Measurements from ENCODE around the gene RTEL1. TPM values are rescaled to one million over a fixed set of nuclear protein-coding genes. Genes with fewer than 3 reads are reported as not detected.

Gene RTEL1
- total RNA-seq, 1 experiment from 2014 or later: 39.2 TPM

DNA sequence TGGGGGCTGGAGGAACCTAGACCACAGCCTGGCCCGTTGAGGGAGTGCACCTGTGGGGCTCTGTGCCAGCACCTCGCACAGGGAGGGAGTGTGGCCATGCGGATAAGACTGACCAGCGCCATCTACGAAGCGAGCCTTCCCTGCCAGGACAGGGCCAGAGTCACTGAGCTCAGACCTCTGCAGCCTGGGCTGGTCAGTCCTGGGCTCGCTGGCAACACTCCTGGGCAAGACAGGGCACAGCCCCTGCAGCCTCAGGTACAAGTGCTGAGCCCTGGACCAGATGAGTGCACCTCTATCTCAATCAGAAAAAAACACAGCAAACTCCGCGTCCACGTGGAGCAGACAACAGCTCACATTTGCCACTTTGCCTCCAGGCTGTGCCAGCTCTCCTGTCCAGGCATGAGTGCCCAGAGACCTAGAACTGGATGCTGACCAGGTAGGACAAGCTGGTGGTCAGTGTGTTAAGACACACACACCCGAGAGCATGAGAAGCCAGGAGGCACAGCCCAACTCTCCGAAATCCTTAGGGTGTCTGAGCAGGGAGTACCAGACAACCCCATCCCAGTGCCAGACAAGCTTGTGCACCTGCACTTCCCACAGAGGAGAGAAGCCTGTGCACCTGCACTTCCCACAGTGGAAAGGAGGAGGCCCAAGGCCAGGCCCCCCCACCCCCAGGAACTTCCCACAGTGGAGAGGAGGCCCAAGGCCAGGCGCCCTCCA is 44.8 kb downstream of the RTEL1 start:
- Mint-ChIP-seq H3K4me1 (ENCODE audit: insufficient read depth, unreplicated experiment) (peaks cover 12% of the 10 kb centered on the region), H3K4me3 (ENCODE audit: unreplicated experiment) (no peak overlapping the region), H3K36me3 (ENCODE audit: insufficient read depth, unreplicated experiment) (peaks cover 43% of the 10 kb centered on the region), H3K27me3 (ENCODE audit: insufficient read depth, unreplicated experiment) (no peaks in the 10 kb centered on the region), H3K9me3 (ENCODE audit: unreplicated experiment) (no peaks in the 10 kb centered on the region), H3K27ac (ENCODE audit: low read depth, unreplicated experiment) (peak overlapping the region; percentile 23)
- CTCF ChIA-PET: interaction anchor here (0.6 to 1.1 kb wide), 3 partner anchors 19 to 519 kb away, joined by 3 read pairs; no protein-coding TSS in a partner anchor
- POLR2A ChIA-PET: interaction anchor here (0.5 to 2.0 kb wide), 6 partner anchors 19 to 162 kb away, joined by 3 to 13 read pairs (median 4); partner anchors contain the start of genes RTEL1 and TPD52L2
- DNase-seq (ENCODE audit: unreplicated experiment): no peak
- intact Hi-C loops (cut with micrococcal nuclease): no loop called here
- no TSS peak for BruUV-seq (replicated peaks)
- no peak for TF ChIP-seq CTCF (IDR thresholded peaks at IDR 0.05; ENCODE audit: unreplicated experiment)

GRCh38 chr20:63703471-63703975 is 45.4 kb downstream of the RTEL1 start:
- Mint-ChIP-seq H3K9me3 (ENCODE audit: unreplicated experiment) (no peaks in the 10 kb centered on the region), H3K4me3 (ENCODE audit: unreplicated experiment) (no peak overlapping the region), H3K27ac (ENCODE audit: low read depth, unreplicated experiment) (no peak overlapping the region), H3K27me3 (ENCODE audit: insufficient read depth, unreplicated experiment) (no peaks in the 10 kb centered on the region), H3K4me1 (ENCODE audit: insufficient read depth, unreplicated experiment) (peaks cover 13% of the 10 kb centered on the region), H3K36me3 (ENCODE audit: insufficient read depth, unreplicated experiment) (peaks cover 44% of the 10 kb centered on the region)
- BruUV-seq (replicated peaks): no TSS peak
- DNase-seq (ENCODE audit: unreplicated experiment): no peak
- intact Hi-C loops (cut with micrococcal nuclease): no loop called here
- no peak for TF ChIP-seq CTCF (IDR thresholded peaks at IDR 0.05; ENCODE audit: unreplicated experiment)
- ChIA-PET CTCF (interaction anchor here (0.6 to 1.1 kb wide), 2 partner anchors 19 to 251 kb away, joined by 3 read pairs; no protein-coding TSS in a partner anchor), POLR2A (interaction anchor here (0.6 to 1.0 kb wide), 3 partner anchors 24 to 162 kb away, joined by 3 to 5 read pairs (median 3); partner anchors contain the start of genes RTEL1 and TPD52L2)

- H3K27me3 Mint-ChIP-seq (ENCODE audit: insufficient read depth, unreplicated experiment): no peaks in the 10 kb centered on the region
- POLR2A ChIA-PET: interaction anchor here (0.8 to 1.2 kb wide), 2 partner anchors 160 to 161 kb away, joined by 3 read pairs; partner anchors contain the start of gene TPD52L2
- BruUV-seq (replicated peaks): no TSS peak
- intact Hi-C loops (cut with micrococcal nuclease): no loop called here
- CTCF ChIA-PET: no interaction called here
- H3K27ac Mint-ChIP-seq (ENCODE audit: low read depth, unreplicated experiment): no peak overlapping the region
- H3K9me3 Mint-ChIP-seq (ENCODE audit: unreplicated experiment): no peaks in the 10 kb centered on the region
- TF ChIP-seq CTCF (IDR thresholded peaks at IDR 0.05; ENCODE audit: unreplicated experiment): no peak
- H3K4me3 Mint-ChIP-seq (ENCODE audit: unreplicated experiment): no peak overlapping the region
- no peak for DNase-seq (ENCODE audit: unreplicated experiment)
- H3K4me1 Mint-ChIP-seq (ENCODE audit: insufficient read depth, unreplicated experiment): peaks cover 15% of the 10 kb centered on the region
- H3K36me3 Mint-ChIP-seq (ENCODE audit: insufficient read depth, unreplicated experiment): peaks cover 51% of the 10 kb centered on the region
Observed at GRCh38 chr20:63703976-63704748, 46.0 kb downstream of the RTEL1 start.

DNA sequence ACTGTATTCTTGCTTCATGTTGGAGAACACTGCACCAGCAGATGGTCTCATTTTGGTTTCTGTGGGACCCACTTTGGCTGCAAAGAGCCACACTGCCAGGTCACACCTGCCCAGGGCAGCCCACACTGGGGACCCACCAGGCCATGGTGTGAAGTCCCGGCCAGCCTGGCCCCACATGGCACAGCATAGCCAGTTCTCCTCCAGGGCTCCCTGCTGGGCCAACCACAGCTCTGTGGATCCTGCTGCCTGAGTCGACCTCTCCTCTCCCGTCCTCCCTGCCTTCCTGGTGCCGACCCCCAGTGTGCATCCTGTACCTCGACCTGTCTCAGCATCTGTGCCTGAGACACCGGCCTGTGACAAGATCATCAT is 46.6 kb downstream of the RTEL1 start:
- CTCF ChIA-PET: no interaction called here
- no peak for TF ChIP-seq CTCF (IDR thresholded peaks at IDR 0.05; ENCODE audit: unreplicated experiment)
- POLR2A ChIA-PET: interaction anchor here (1.2 kb wide), 1 partner anchor 160 kb away, joined by 3 read pairs; no protein-coding TSS in a partner anchor
- Mint-ChIP-seq H3K27ac (ENCODE audit: low read depth, unreplicated experiment) (no peak overlapping the region), H3K4me1 (ENCODE audit: insufficient read depth, unreplicated experiment) (peaks cover 10% of the 10 kb centered on the region), H3K27me3 (ENCODE audit: insufficient read depth, unreplicated experiment) (no peaks in the 10 kb centered on the region), H3K9me3 (ENCODE audit: unreplicated experiment) (no peaks in the 10 kb centered on the region), H3K36me3 (ENCODE audit: insufficient read depth, unreplicated experiment) (peaks cover 55% of the 10 kb centered on the region), H3K4me3 (ENCODE audit: unreplicated experiment) (no peak overlapping the region)
- no TSS peak for BruUV-seq (replicated peaks)
- no peak for DNase-seq (ENCODE audit: unreplicated experiment)
- intact Hi-C loops (cut with micrococcal nuclease): loop anchor here (5.0 kb wide), 2 partner anchors 253 to 268 kb away; partner anchors contain the start of gene UCKL1

All from MCF 10A (cell line).